ENCODE measurements around the gene LNX1.

- TF ChIP-seq MXI1 (IDR thresholded peaks at IDR 0.05; ENCODE audit: low read depth, low read length) (no peak), CTCF (IDR thresholded peaks at IDR 0.05) (no peak), JUND (IDR thresholded peaks at IDR 0.05) (no peak), GABPA (IDR thresholded peaks at IDR 0.05; ENCODE audit: low read depth) (no peak)
Measured at GRCh38 chr4:53613428-53613827, 22.1 kb upstream of the LNX1 start.

All from SK-N-SH (cell line).